Prostate gland (tissue), 2 donors: ENCODE measurements around the gene XRRA1. TPM values are rescaled to one million over a fixed set of nuclear protein-coding genes. Genes with fewer than 3 reads are reported as not detected.
"Not testable (repeated sequence)": the region's sequence is repeated elsewhere in the genome, so short reads cannot be mapped to it uniquely, and the experiment has no call there.

Experiments used
- DNase-seq: peaks from one replicate; pipeline ENCODE4 v3.0.0-alpha.2; 2019; ENCODE audit warnings: low spot score
- H3K27ac ChIP-seq, 2 donors: fragments of 200-600 bp; sonication (generic); 2 replicates each; pipeline ENCODE4 v1.5.1; 2017 to 2019
- H3K27me3 ChIP-seq: fragments of 200-600 bp; sonication (generic); replicated peaks from 2 replicates; pipeline ENCODE4 v1.5.1; 2019; ENCODE audit not compliant: insufficient read depth
- H3K36me3 ChIP-seq, 2 donors: fragments of 200-600 bp; sonication (generic); 1 replicate in 1 of 2; 2 replicates in 1 of 2; pipeline versions ENCODE4 v1.5.1 to v1.8.1; 2017 to 2019
- H3K4me1 ChIP-seq: fragments of 200-600 bp; sonication (generic); replicated peaks from 2 replicates; pipeline ENCODE4 v1.5.1; 2019
- H3K4me3 ChIP-seq, 2 donors: fragments of 200-600 bp; sonication (generic); 2 replicates each; pipeline ENCODE4 v1.5.1; 2017 to 2019
- H3K9me3 ChIP-seq: fragments of 200-600 bp; sonication (generic); 2 replicates; pipeline ENCODE4 v1.5.1; 2017
- CTCF ChIP-seq, 4 experiments: fragments of 200-600 bp in 2 of 4; fragments of 450-650 bp in 2 of 4; sonication (generic) in 2 of 4; IDR thresholded peaks; 1 replicate in 3 of 4; 2 replicates in 1 of 4; pipeline ENCODE4 v1.5.1; 2016 to 2019; ENCODE audit warnings: antibody characterized with exemption in 4 of 4, mild to moderate bottlenecking in 2 of 4, moderate library complexity in 2 of 4
- POLR2A ChIP-seq: fragments of 450-650 bp; IDR thresholded peaks from one replicate; pipeline ENCODE4 v1.6.1; 2016; ENCODE audit warnings: antibody characterized with exemption, mild to moderate bottlenecking
- POLR2AphosphoS5 ChIP-seq: sonication (generic); formaldehyde crosslinking; IDR thresholded peaks from one replicate; pipeline ENCODE4 v1.6.1; 2017; ENCODE audit warnings: antibody characterized with exemption
- WGBS: methylation state at CpG from one replicate; pipeline ENCODE4 v1.1.5; 2018; 5-methylcytosine and 5-hydroxymethylcytosine counted together
- intact Hi-C: fragments of 100-400 bp; cut with DNase I; formaldehyde crosslinking; loops from one replicate; pipeline ENCODE4 v1.14.2; 2022
- total RNA-seq, 2 donors: library from RNA; depleted of rRNA; stranded (reverse); fragments of >200 nt; gene quantifications; one replicate each; pipeline ENCODE4 v1.1.0, GENCODE V29; 2016

The XRRA1 gene
- total RNA-seq, 2 donors from 2014 or later: 16.2 to 52.1 TPM

GRCh38 chr11:74839971-74840370, 108.9 kb downstream of the XRRA1 start:
- no peaks in the 10 kb centered on the region for H3K9me3 ChIP-seq
- H3K27me3 ChIP-seq: no peaks in the 10 kb centered on the region
- no peak for DNase-seq
- no peaks in the 10 kb centered on the region for H3K36me3 ChIP-seq
- WGBS: 68% methylated on average over 2 of the region's 2 CpGs
- no peak overlapping the region for H3K27ac ChIP-seq
- H3K4me3 ChIP-seq: no peak overlapping the region
- intact Hi-C loops: no loop called here
- H3K4me1 ChIP-seq: no peaks in the 10 kb centered on the region
- no peak for TF ChIP-seq POLR2A
- no peak for TF ChIP-seq POLR2AphosphoS5
- TF ChIP-seq CTCF (IDR thresholded peaks at IDR 0.05): no peak

GRCh38 chr11:74839446-74839845, 109.4 kb downstream of the XRRA1 start:
- Histone ChIP-seq H3K4me3 (no peak overlapping the region), H3K36me3 (no peaks in the 10 kb centered on the region), H3K4me1 (no peaks in the 10 kb centered on the region), H3K27me3 (no peaks in the 10 kb centered on the region), H3K27ac (no peak overlapping the region), H3K9me3 (no peaks in the 10 kb centered on the region)
- 84% methylated on average over 1 of the region's 1 CpG for WGBS
- no peak for DNase-seq
- intact Hi-C loops: no loop called here
- TF ChIP-seq POLR2A (no peak), CTCF (IDR thresholded peaks at IDR 0.05) (no peak), POLR2AphosphoS5 (no peak)

- Histone ChIP-seq H3K9me3 (no peaks in the 10 kb centered on the region), H3K36me3 (no peaks in the 10 kb centered on the region), H3K27me3 (no peaks in the 10 kb centered on the region), H3K4me3 (no peak overlapping the region), H3K27ac (no peak overlapping the region), H3K4me1 (no peaks in the 10 kb centered on the region)
- TF ChIP-seq POLR2AphosphoS5 (no peak), CTCF (IDR thresholded peaks at IDR 0.05) (no peak), POLR2A (no peak)
- intact Hi-C loops: no loop called here
- DNase-seq: no peak
- WGBS: 89% methylated on average over 1 of the region's 1 CpG
Observed at GRCh38 chr11:74838188-74838587, 110.7 kb downstream of the XRRA1 start.

- no peak for DNase-seq
- TF ChIP-seq CTCF (IDR thresholded peaks at IDR 0.05): no peak
- TF ChIP-seq POLR2A: no peak
- TF ChIP-seq POLR2AphosphoS5: no peak
- WGBS: 96% methylated on average over 1 of the region's 1 CpG
- intact Hi-C loops: no loop called here
- Histone ChIP-seq H3K9me3 (no peaks in the 10 kb centered on the region), H3K27me3 (no peaks in the 10 kb centered on the region), H3K4me3 (no peak overlapping the region), H3K36me3 (no peaks in the 10 kb centered on the region), H3K4me1 (no peaks in the 10 kb centered on the region), H3K27ac (no peak overlapping the region)
Observed at GRCh38 chr11:74837191-74837590, 111.7 kb downstream of the XRRA1 start.

GRCh38 chr11:74826901-74827300, 122.0 kb downstream of the XRRA1 start:
- TF ChIP-seq POLR2AphosphoS5 (no peak), CTCF (IDR thresholded peaks at IDR 0.05) (no peak), POLR2A (no peak)
- DNase-seq: no peak
- Histone ChIP-seq H3K36me3 (no peaks in the 10 kb centered on the region), H3K4me1 (no peaks in the 10 kb centered on the region), H3K4me3 (no peak overlapping the region), H3K27ac (no peak overlapping the region), H3K27me3 (no peaks in the 10 kb centered on the region), H3K9me3 (no peaks in the 10 kb centered on the region)
- WGBS: 94% methylated on average over 4 of the region's 4 CpGs
- intact Hi-C loops: no loop called here

- H3K27ac ChIP-seq, H3K27me3 ChIP-seq, H3K9me3 ChIP-seq, DNase-seq, H3K4me3 ChIP-seq, intact Hi-C loops, H3K4me1 ChIP-seq, H3K36me3 ChIP-seq: not testable (repeated sequence)
- 82% methylated on average over 2 of the region's 2 CpGs for WGBS
Observed at GRCh38 chr11:74825596-74825995, 123.3 kb downstream of the XRRA1 start.
